Measurements from ENCODE around the gene TAMM41.

GRCh38 chr3:11825301-11825700 is 21.4 kb downstream of the TAMM41 start:
- TF ChIP-seq, protein P1, sequence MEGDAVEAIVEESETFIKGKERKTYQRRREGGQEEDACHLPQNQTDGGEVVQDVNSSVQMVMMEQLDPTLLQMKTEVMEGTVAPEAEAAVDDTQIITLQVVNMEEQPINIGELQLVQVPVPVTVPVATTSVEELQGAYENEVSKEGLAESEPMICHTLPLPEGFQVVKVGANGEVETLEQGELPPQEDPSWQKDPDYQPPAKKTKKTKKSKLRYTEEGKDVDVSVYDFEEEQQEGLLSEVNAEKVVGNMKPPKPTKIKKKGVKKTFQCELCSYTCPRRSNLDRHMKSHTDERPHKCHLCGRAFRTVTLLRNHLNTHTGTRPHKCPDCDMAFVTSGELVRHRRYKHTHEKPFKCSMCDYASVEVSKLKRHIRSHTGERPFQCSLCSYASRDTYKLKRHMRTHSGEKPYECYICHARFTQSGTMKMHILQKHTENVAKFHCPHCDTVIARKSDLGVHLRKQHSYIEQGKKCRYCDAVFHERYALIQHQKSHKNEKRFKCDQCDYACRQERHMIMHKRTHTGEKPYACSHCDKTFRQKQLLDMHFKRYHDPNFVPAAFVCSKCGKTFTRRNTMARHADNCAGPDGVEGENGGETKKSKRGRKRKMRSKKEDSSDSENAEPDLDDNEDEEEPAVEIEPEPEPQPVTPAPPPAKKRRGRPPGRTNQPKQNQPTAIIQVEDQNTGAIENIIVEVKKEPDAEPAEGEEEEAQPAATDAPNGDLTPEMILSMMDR (IDR thresholded peaks at IDR 0.05), result no peak
- TF ChIP-seq POLR2A (IDR thresholded peaks at IDR 0.05) (no peak), EP300 (IDR thresholded peaks at IDR 0.05; ENCODE audit: low read depth) (no peak), POLR2AphosphoS5 (IDR thresholded peaks at IDR 0.05) (no peak)

All from transverse colon (tissue), 4 donors.